HFF-Myc (cell line): ENCODE measurements around the gene MED22.
"Not testable (repeated sequence)": the region's sequence is repeated elsewhere in the genome, so short reads cannot be mapped to it uniquely, and the experiment has no call there.

Experiments used
- DNase-seq: peaks from one replicate; pipeline ENCODE4 v3.0.0-alpha.2; 2011; ENCODE audit warnings: low read depth; ENCODE audit errors: extremely low read depth
- H3K4me3 ChIP-seq: replicated peaks from 2 replicates; pipeline ENCODE4 v1.5.1; 2011; ENCODE audit warnings: low read depth, mild to moderate bottlenecking, control low read depth, low read length
- TF ChIP-seq, protein P1 (sequence below): IDR thresholded peaks from 2 replicates; pipeline ENCODE4 v1.5.1; 2012; ENCODE audit warnings: mild to moderate bottlenecking, low read depth, low read length, control low read depth; ENCODE audit errors: missing control alignments

MED22 gene

DNA sequence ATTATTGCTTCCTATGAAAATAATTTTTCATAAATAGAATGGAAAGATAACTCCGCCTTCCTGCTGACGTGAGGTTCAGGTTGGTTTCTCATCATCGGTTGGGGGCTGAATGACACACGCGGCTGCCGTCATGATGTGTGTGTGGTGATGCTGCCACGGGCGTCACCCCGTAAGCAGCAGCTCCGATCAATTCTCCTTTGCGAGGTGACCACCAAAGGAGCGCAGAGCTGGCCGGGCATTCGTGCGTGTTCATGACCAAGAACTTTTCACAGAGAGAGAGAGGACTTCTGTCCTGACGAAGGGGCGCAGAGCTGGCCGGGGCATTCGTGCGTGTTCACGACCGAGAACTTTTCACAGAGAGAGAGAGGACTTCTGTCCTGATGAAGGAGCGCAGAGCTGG, 42.2 kb downstream of the MED22 start:
- no peak overlapping the region for H3K4me3 ChIP-seq
- TF ChIP-seq, protein P1, sequence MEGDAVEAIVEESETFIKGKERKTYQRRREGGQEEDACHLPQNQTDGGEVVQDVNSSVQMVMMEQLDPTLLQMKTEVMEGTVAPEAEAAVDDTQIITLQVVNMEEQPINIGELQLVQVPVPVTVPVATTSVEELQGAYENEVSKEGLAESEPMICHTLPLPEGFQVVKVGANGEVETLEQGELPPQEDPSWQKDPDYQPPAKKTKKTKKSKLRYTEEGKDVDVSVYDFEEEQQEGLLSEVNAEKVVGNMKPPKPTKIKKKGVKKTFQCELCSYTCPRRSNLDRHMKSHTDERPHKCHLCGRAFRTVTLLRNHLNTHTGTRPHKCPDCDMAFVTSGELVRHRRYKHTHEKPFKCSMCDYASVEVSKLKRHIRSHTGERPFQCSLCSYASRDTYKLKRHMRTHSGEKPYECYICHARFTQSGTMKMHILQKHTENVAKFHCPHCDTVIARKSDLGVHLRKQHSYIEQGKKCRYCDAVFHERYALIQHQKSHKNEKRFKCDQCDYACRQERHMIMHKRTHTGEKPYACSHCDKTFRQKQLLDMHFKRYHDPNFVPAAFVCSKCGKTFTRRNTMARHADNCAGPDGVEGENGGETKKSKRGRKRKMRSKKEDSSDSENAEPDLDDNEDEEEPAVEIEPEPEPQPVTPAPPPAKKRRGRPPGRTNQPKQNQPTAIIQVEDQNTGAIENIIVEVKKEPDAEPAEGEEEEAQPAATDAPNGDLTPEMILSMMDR: no peak
- DNase-seq: no peak

- TF ChIP-seq, protein P1: no peak
- H3K4me3 ChIP-seq: no peak overlapping the region
- no peak for DNase-seq
Measured at GRCh38 chr9:133304477-133305377, 43.2 kb downstream of the MED22 start.

DNA sequence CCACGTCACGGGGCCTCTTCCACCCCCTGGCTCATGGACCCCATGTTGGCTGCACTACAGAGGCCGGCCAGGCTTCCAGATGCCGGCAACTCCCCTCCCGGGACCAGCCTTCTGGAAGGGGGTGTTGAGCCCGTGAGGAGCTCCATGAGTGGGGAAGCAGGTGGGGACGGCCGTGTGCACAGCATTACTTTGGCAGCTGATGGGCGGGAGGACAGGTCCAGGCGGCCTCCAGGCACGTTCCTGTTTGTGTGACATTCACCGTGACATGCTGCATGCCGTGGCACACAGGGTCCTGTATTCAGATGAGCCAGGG, 43.8 kb downstream of the MED22 start:
- TF ChIP-seq, protein P1: no peak
- no peak overlapping the region for H3K4me3 ChIP-seq
- DNase-seq: no peak

GRCh38 chr9:133303266-133304157, 44.4 kb downstream of the MED22 start:
- TF ChIP-seq, protein P1: no peak
- no peak for DNase-seq
- no peak overlapping the region for H3K4me3 ChIP-seq

GRCh38 chr9:133301253-133302230, 46.4 kb downstream of the MED22 start:
- H3K4me3 ChIP-seq: no peak overlapping the region
- TF ChIP-seq, protein P1: no peak
- DNase-seq: no peak

DNA sequence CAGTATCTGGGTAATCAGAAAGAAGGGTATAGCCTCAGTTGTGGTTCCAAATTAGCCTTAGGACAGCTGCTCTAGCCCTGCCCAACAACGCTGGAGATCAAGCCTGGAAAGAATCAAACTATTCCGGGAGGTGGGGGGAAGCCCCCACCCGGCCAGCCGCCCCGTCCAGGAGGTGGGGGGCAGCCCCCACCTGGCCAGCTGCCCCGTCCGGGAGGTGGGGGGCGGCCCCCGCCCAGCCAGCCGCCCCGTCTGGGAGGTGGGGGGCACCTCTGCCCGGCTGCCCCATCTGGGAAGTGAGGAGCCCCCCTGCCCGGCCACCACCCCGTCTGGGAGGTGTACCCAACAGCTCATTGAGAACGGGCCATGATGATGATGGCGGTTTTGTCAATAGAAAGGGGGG, 47.9 kb downstream of the MED22 start:
- DNase-seq, H3K4me3 ChIP-seq: not testable (repeated sequence)
